Esophagus muscularis mucosa (tissue), 3 donors: Measurements from ENCODE around the gene IQCM.

ENCODE experiments used
- POLR2AphosphoS5 ChIP-seq, 2 donors: sonication (generic); formaldehyde crosslinking; IDR thresholded peaks; one replicate each; pipeline ENCODE4 v1.6.1; 2017; ENCODE audit warnings: antibody characterized with exemption in 2 of 2
- TF ChIP-seq, protein P1 (sequence below), 3 experiments: fragments of 200-600 bp in 2 of 3; fragments of 450-650 bp in 1 of 3; sonication (generic) in 2 of 3; IDR thresholded peaks; one replicate each; pipeline ENCODE4 v1.5.1; 2017 to 2019; ENCODE audit warnings: antibody characterized with exemption in 3 of 3, mild to moderate bottlenecking in 2 of 3, moderate library complexity in 1 of 3

DNA sequence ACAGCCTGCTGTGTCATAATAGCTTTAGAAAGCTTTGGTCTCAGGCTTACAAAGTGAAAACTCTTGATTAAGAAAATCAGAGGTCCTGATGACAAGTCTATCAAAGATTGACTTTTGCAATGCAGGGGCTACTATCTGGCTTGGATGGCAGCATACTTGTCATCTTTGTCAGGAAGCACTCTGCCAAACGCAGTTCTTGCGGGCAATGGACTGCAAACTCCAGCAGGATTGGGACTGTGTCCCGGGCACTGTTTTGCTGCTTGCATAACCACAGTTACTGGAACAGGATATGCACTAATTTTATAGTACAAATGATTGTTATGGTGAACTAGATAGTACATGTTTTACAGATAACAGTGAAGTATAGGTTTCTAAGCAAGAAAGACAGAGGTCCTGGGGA lies 185.6 kb downstream of the IQCM start:
- TF ChIP-seq, protein P1, sequence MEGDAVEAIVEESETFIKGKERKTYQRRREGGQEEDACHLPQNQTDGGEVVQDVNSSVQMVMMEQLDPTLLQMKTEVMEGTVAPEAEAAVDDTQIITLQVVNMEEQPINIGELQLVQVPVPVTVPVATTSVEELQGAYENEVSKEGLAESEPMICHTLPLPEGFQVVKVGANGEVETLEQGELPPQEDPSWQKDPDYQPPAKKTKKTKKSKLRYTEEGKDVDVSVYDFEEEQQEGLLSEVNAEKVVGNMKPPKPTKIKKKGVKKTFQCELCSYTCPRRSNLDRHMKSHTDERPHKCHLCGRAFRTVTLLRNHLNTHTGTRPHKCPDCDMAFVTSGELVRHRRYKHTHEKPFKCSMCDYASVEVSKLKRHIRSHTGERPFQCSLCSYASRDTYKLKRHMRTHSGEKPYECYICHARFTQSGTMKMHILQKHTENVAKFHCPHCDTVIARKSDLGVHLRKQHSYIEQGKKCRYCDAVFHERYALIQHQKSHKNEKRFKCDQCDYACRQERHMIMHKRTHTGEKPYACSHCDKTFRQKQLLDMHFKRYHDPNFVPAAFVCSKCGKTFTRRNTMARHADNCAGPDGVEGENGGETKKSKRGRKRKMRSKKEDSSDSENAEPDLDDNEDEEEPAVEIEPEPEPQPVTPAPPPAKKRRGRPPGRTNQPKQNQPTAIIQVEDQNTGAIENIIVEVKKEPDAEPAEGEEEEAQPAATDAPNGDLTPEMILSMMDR (IDR thresholded peaks at IDR 0.05), result no peak
- TF ChIP-seq POLR2AphosphoS5 (IDR thresholded peaks at IDR 0.05), result no peak
